H7 (cell line): ENCODE data around the gene GCN1. TPM values are rescaled to one million over a fixed set of nuclear protein-coding genes. Genes with fewer than 3 reads are reported as not detected.
"Not testable (repeated sequence)": the region's sequence is repeated elsewhere in the genome, so short reads cannot be mapped to it uniquely, and the experiment has no call there.

Experiments used
- DNase-seq: peaks from one replicate; pipeline ENCODE4 v3.0.0; 2012
- H3K27me3 ChIP-seq: 2 replicates; pipeline ENCODE4 v1.6.0; 2011; ENCODE audit warnings: mild to moderate bottlenecking, low read length; ENCODE audit not compliant: control insufficient read depth, insufficient read depth
- H3K36me3 ChIP-seq: replicated peaks from 2 replicates; pipeline ENCODE4 v1.5.1; 2011; ENCODE audit warnings: low read length; ENCODE audit not compliant: control insufficient read depth, insufficient read depth
- H3K4me3 ChIP-seq: 2 replicates; pipeline ENCODE4 v1.5.1; 2011; ENCODE audit warnings: low read depth, mild to moderate bottlenecking, control low read depth, low read length, moderate library complexity; ENCODE audit not compliant: insufficient read depth
- total RNA-seq: library from RNA; depleted of rRNA; stranded (reverse); fragments of >200 nt; shearing (Covaris generic); gene quantifications from 2 replicates; pipeline ENCODE4 v1.2.3, GENCODE V29; 2014; rRNA removed

GCN1 gene
- total RNA-seq = 119 and 130 TPM in 2 replicates

- Histone ChIP-seq H3K36me3 (peaks cover 33% of the 10 kb centered on the region), H3K27me3 (no peaks in the 10 kb centered on the region), H3K4me3 (peak within 1 kb of the TSS; percentile 91)
- peak; percentile 95 for DNase-seq
Observed at GRCh38 chr12:120194534-120195395, at the start of gene GCN1. Gene GCN1 (minus strand): TSS chr12:120194715. CDS start chr12:120194697, 18 bp downstream.

GRCh38 chr12:120242971-120243699 is 48.6 kb upstream of the GCN1 start:
- Histone ChIP-seq H3K4me3 (no peak overlapping the region), H3K36me3 (no peaks in the 10 kb centered on the region; the same call in 1 of the 2 replicates), H3K27me3 (no peaks in the 10 kb centered on the region)
- no peak for DNase-seq

GRCh38 chr12:120242275-120242799 is 47.8 kb upstream of the GCN1 start:
- DNase-seq = no peak
- Histone ChIP-seq H3K36me3 (no peaks in the 10 kb centered on the region; the same call in none of the 2 replicates), H3K27me3 (no peaks in the 10 kb centered on the region), H3K4me3 (no peak overlapping the region)

- Histone ChIP-seq H3K36me3 (no peaks in the 10 kb centered on the region; the same call in none of the 2 replicates), H3K4me3 (no peak overlapping the region), H3K27me3 (no peaks in the 10 kb centered on the region)
- no peak for DNase-seq
Observed at GRCh38 chr12:120241561-120242274, 47.2 kb upstream of the GCN1 start.

GRCh38 chr12:120240495-120240833 is 45.9 kb upstream of the GCN1 start:
- Histone ChIP-seq H3K36me3 (no peaks in the 10 kb centered on the region; the same call in none of the 2 replicates), H3K27me3 (no peaks in the 10 kb centered on the region), H3K4me3 (no peak overlapping the region)
- DNase-seq = no peak

GRCh38 chr12:120239776-120240494 is 45.4 kb upstream of the GCN1 start:
- no peak for DNase-seq
- no peaks in the 10 kb centered on the region for H3K27me3 ChIP-seq
- H3K4me3 ChIP-seq = no peak overlapping the region
- H3K36me3 ChIP-seq = no peaks in the 10 kb centered on the region; the same call in none of the 2 replicates

GRCh38 chr12:120238839-120239445 is 44.4 kb upstream of the GCN1 start:
- Histone ChIP-seq H3K4me3 (no peak overlapping the region), H3K27me3 (no peaks in the 10 kb centered on the region), H3K36me3 (no peaks in the 10 kb centered on the region; the same call in none of the 2 replicates)
- DNase-seq = no peak

- no peak for DNase-seq
- Histone ChIP-seq H3K27me3 (no peaks in the 10 kb centered on the region), H3K4me3 (no peak overlapping the region), H3K36me3 (no peaks in the 10 kb centered on the region; the same call in none of the 2 replicates)
Observed at GRCh38 chr12:120238217-120238616, 43.7 kb upstream of the GCN1 start.

- Histone ChIP-seq H3K36me3 (no peaks in the 10 kb centered on the region; the same call in none of the 2 replicates), H3K4me3 (no peak overlapping the region), H3K27me3 (no peaks in the 10 kb centered on the region)
- DNase-seq = no peak
Observed at GRCh38 chr12:120237360-120238171, 43.1 kb upstream of the GCN1 start.

- not testable (repeated sequence) for H3K4me3 ChIP-seq, H3K27me3 ChIP-seq, H3K36me3 ChIP-seq, DNase-seq
Observed at GRCh38 chr12:120236809-120237208, 42.3 kb upstream of the GCN1 start.

- peak; percentile 82 for DNase-seq
- Histone ChIP-seq H3K27me3 (no peaks in the 10 kb centered on the region), H3K4me3 (no peak overlapping the region), H3K36me3 (no peaks in the 10 kb centered on the region; the same call in none of the 2 replicates)
Observed at GRCh38 chr12:120235369-120236323, 41.1 kb upstream of the GCN1 start.
